Activated CD4-positive, CD25-positive, alpha-beta regulatory T cell treated with anti-CD3 and anti-CD28 coated beads, Interleukin-2, amount 50 U/mL, for 24 hours (primary cell): Measurements from ENCODE around the gene GFOD1.
A peak's percentile ranks its signal among the peaks of the same experiment; 100 is the strongest.
"Not testable (repeated sequence)": the region's sequence is repeated elsewhere in the genome, so short reads cannot be mapped to it uniquely, and the experiment has no call there.

Experiments used
- ATAC-seq, 2 donors: fragments of 150-1000 bp; cut with Tn5 transposase; one replicate each; pipeline ENCODE4 v1.10.0; 2021; ENCODE audit warnings: mild to moderate bottlenecking in 1 of 2, moderate library complexity in 1 of 2

Gene GFOD1

DNA sequence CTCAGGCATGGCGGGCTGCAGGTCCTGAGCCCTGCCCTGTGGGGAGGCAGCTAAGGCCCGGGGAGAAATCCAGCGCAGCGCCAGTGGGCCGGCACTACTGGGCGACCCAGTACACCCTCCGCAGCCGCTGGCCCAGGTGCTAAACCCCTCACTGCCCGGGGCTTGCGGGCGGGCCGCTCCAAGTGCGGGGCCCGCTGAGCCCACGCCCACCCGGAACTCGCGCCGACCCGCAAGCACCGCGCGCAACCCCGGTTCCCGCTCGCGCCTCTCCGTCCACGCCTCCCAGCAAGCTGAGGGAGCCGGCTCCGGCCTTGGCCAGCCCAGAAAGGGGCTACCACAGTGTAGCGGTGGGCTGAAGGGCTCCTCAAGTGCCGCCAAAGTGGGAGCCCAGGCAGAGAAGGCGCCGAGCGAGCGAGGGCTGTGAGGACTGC lies 23.8 kb upstream of the GFOD1 start:
- not testable (repeated sequence) for ATAC-seq

DNA sequence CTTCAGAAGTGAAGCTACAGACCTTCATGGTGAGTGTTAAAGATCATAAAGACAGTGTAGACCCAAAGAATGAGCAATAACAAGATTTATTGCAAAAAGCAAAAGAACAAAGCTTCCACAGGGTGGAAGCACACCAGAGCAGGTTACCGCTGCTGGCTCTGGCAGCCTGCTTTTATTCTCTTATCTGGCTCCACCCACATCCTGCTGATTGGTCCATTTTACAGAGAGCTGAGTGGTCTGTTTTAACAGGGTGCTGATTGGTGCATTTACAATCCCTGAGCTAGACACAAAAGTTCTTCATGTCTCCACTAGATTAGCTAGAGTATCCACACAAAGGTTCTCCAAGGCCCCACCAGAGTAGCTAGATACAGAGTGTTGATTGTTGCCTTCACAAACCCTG lies 23.0 kb upstream of the GFOD1 start:
- not testable (repeated sequence) for ATAC-seq

DNA sequence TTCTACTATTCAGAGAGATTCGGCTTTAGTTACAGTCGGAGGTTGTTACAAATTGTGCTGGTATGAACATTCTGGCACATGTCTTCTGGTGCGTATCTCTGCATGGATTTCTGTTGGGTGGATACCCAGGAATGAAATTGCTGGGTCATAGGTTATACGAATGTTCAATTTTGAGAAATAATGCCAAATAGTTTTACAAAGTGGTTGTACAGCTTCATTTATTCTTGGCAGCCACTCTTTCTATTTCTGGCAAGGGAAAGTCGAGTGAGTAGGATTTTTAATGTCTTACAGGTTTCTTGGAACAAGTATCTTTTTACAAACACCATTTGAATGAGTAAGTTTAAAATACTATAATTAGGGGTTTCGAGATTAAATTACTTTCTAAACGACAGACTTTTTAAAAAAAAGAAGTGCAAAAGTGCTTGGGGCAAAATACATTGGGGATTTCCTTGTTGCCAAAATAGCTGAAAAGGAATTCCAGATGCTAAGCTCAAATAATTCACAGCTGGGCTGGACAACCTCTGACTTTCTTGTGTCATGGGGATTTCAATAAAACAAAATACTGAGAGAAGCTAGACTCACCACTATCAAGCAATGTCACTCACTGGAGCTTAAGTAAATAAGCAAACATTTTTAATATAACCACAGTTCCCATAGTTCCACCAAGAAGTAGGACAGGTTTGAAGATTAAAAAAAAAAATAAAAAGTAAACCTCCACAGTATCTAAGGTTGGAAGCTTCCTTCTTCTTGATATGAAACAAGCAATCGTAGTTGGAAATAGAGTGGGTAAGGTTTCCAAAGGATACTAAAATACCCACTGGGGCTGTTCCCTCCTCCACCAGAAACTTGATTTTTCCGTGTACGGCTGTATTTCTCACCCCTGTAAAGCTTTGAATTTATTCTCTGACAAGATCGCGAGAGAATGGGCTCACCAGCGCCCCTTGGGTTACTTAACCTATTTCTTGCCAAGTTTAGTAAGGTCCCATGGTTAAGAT lies 21.6 kb upstream of the GFOD1 start:
- no peak for ATAC-seq

DNA sequence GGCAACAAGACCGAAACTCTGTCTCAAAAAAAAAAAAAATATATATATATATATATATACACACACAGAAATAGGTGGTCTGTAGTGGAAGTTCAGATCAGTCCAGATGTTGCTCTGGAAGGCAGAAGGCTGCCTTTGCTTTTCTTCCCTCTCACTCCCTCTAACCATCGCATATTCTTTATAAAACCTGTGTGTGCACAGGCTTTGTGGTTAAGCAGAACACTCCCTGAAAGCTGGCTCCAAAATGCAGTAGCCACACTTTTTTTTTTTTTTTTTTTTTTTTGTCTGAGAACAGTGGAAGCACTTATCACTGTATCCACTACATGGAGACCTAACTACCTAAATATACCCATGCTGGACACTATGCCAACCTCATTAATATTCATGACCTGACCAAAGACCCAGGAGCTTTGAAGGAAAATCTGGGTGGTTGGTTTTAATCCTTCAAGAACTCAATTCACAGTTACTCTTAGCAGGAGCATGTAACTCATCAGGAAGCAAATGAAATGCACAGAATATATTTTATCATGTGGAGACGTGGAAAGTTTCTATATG lies 20.0 kb upstream of the GFOD1 start:
- ATAC-seq = no peak

DNA sequence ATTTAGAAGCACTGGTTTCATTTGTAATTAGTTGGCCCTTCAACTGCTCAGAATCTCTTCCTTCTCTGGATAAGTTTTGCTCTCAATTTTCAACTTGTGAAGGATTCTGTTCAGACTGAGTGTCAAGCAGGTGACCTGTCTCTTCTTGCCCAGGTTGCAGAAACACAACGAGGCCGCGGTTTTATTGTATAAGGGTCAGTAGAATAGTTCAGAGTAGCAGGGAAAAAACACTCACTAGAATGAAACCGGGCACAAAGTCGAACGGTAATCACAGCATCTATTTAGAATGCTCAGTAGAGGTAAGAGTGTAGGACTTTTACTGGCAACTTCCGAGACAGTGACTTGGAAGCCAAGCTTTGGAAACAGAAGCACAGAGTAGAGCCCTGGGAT lies 17.9 kb upstream of the GFOD1 start:
- no peak for ATAC-seq

DNA sequence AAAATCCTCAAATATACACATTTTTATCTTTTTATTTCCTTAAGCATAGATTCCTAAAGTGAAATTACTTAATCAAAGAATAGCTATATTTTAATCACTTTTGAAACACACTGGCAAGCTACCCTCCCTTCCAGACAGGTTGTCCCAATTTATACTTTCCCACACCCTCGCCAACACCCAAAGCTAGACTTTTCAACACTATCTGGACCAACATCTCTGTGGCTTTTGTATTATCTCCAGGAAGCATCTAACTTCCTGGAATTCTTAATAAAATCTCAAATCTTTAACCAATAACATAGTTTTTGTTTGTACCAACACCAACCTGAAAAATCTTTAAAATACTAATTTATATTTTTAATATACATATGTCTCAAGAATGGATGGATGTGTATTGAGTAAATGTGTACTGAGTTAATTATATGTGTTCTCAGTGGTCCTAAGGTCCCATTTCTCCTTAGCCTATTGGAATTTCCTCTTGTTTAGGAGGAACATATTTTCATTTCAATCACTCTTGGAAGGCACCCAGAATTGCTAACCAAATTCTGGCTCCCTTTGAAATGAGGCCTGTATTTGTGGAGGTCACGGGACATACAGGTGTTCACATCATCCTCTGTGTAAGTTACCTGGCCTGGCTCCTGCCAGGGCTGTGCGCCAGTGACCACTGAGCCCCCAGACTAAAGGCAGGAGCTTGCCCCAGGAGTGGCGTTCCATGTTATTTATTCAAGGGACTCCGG lies 17.4 kb upstream of the GFOD1 start:
- ATAC-seq = no peak

DNA sequence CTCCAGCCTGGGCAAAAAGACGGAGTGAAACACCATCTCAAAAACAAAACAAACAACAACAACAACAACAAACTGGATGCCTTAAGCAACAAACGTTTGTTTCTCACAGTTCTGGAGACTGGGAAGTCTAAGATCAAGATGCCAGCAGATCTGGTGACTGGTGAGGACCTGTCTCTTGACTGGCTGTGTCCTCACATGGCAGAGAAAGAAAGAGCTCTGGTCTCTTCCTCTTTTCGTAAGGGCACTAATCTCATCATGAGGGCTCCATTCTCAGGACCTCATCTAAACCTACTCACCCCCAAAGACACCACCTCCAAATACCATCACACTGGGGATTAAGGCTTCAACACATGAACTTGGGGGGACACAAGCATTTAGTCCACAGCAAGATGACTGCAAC lies 13.5 kb upstream of the GFOD1 start:
- no peak for ATAC-seq

DNA sequence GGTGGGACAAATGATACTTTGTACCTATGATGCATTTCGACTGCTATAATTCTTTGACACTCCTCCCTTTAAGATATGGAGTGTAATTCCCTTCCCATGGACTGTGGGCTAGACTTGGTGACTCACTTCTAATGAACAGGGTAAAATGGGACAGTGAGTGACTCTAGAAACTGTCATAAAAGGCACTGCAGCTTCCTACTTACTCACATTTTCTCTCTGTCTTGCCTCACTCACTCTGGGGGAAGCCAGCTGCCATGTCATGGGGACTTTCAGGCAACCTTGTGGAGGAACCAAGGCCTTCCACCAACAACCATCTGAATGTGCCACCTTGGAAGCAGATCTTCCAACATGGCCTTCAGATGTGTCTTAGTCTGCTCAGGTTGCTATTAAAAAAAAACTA lies 12.9 kb upstream of the GFOD1 start:
- peak; percentile 21 to 43 for ATAC-seq

DNA sequence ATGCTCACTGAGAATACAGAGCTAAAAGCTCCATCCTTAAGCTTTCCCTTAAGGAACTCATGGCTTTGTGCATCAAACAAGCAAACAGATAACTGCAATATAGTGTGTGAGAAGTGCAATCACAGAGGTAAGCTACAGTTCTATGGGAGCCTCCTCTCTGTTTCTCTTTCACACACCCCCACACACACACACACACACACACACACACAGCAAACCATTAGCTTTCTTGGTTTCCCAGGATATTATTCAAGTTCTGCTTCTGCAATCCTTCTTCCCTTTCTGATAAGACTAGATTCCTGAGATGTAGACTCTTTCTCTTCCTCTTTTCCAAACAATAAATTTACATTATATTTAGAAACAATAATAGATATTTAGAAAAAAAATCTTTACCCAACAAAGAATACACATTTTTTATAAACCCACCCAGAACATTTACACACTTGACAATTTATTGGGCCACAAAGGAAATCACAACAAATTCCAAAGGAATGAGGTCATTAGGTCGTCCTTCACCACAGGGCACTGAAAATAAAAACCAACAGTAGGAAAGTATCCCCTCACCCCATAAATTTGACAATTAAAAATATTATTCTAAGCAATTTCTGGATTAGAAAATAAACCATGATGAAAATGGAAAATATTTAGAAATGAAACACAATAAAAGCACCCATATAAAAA lies 9.3 kb upstream of the GFOD1 start:
- ATAC-seq = no peak

DNA sequence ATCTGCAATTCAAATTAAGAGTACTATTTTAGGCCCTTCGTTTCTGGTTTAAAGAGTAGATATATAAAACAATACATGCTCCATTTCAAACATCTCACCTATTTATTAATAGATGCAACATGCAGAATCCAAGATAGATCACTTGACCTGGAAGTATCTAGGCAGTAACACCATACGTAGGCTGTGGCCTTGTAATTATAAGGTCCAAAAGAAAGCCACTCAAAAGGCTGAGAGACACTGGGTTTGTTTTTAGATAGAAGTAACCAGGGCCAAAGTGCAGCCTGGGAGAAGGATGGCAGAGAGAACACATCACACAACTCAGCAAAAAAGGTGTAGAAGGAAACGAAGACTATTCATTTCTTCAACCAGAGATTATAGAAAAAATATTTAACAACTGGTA lies 8.4 kb upstream of the GFOD1 start:
- ATAC-seq = no peak

DNA sequence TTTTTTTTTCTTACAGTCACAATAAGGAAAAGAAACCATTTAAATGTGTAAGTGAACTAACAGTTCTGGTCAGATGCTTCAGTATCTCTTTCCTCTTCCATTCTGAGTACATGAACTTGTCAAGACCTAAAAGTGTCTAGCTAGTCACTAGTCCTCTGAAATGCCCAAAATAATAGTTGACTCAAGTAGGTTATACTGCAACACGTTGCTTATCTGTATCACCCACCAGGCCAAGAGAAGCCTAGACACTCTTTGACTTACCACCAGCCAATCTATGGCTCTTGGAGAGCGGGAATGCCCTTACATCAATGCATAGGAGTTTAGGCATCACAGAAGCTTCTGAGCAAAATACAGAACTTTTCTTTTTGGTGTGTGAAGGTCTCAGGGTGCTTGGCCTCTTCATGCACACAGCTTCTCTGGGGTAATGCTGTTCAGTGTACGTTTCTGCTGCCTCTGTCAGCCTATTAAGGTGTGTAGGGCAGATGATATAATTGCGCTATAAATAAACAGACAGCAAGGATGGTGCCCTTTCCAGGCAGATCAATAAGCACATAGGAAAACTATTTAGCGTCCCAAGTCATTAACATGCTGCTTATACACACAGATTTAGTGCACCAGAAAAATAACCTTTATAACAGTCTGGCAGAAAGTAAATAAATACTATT lies 7.8 kb upstream of the GFOD1 start:
- ATAC-seq = no peak

DNA sequence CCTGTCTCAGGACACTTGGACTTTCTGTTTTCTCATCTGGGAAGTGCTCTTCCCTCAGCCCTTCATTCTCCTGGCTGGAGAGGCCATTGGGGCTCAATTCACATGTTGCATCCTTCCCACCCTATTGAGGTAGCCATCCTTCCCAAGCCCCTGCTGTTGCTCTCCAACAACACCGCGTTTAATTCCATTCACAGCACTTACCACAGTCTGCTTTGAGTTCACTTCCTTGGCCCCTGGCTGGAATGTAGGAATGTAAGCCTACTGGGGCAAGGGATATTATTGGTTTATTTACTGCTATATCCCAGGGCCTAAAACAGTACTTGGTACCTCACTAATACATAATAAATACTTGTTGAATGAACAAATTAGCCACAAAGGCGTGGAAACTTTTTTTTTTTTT lies 6.7 kb upstream of the GFOD1 start:
- ATAC-seq = no peak

DNA sequence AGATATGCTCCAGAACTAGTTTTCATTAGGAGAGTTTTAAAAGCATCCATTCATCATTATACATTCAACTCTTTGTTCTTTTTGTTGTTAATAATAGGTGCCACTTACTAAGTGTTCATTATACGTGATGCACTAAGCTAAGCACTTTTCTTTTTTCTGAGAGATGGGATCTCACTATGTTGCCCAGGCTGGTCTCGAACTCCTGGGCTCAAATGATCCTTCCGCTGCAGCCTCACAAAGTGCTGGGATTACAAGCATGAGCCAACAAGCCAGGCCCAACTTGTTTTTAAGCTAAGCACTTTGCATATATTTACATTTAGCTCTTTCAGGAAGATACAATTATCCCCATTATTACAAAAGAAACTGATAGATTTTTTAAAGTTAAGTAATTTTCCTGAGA lies 5.7 kb upstream of the GFOD1 start:
- no peak for ATAC-seq

DNA sequence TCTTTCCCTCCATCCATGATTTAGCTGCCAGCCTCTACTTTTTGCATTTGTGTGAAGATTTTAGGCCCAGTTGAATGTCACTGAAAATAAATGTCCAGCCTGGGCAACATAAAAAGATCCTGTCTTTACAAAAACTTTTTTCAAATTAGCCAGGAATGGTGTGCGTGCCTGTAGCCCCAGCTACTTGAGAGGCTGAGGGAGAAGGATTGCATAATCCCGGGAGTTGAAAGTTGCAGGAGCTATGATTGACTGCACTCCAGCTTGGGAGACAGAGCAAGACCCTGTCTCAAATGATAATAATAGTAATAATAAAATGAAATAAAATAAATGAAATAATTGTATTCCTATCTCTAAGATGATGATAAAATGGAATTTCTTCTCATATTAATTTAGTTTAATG lies 5.0 kb upstream of the GFOD1 start:
- ATAC-seq = no peak

DNA sequence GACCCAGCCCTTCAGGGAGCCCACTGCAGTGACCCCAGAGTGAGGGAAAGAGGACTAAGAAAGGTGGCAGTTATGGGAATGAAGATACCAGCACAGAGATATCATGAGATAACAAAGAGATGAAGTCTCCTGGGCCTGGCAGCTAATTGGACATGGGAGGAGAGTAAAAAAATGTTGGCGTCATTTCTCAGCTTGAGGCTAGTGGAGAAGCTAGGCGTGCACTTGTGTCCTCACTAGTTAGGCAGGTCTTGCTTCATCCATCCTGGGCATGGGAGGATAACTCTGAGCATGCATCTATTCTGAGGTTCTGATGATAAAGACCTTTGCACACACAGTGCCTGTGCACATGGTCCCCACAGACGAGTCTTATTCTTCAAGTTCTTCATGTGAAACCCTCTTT lies 4.1 kb upstream of the GFOD1 start:
- no peak for ATAC-seq

DNA sequence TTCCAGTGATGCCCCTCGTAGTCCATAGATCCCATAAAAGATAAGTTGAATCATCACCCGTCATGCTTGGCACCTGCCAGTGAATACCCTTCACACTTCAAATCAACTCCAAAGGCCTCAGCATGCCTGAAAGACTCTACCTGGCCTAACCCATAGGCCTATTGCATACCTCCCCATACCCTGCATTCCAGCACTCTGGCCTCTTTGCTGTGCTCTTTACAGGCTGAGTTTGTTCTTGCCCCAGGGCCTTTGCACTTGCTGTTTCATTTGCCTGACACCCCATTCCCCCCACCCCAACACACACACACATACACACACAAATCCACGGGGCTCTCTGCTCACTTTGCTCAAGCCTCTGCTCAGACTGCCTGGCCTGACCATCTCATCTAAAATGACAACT lies 3.0 kb upstream of the GFOD1 start:
- no peak for ATAC-seq

DNA sequence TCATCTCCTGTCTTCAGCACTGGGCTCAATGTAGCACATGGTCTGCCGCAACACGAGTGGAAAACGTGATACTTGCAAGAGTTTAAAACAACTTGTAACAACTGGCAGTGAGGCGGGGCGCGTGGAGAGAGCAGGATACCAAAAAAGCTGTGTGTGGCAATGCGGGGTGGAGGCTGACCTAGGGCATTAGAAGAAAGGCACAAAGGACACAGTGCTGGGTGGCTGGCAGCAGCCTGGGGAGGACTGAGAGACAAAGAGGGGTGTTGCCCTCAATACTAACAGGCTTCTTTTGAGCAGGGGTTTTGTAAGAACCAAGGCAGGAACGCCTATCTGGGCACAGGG lies 1.5 kb upstream of the GFOD1 start:
- no peak for ATAC-seq

DNA sequence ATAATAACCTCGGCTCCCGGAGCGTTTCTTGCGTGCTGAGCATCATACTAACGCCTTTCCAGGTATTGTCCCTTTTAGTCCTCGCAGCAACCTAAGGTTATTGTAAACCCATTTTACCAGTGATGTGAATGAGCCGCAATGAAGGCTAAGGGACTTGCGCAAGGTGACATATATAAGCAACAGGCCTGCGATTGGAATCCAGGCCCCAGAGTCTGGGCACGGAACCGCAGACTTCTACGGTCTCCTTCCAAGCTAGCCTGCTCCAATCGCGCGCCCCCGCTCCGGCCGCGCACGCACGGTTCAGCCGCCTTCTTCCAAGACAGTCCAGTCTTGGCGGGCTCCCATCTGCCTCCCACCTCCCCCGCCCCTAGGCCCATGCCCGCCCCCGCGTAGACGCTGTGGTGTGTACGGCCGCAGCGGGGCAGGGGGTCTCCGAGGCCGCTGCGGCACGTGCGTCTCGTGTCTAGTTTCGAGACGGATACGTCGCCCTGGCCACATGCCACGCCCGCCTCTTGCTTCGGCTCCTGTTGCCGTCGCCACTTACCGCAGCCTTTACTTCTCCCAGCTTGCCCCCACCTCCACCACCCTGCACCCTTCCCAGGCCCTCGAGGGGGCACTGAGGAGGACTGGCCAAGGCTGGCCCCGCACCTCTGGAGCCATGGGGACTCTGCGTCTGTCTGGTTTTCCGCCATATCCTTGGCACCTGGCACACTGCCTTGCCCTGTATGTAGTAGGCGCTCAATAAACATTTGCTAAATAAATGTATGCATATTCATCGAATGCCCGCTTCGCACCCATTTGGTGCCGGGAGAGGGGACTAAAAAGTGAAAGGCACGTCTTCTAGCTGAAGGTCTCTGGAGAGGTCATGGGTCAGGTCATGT lies 855 bp upstream of the GFOD1 start:
- ATAC-seq = no peak

DNA sequence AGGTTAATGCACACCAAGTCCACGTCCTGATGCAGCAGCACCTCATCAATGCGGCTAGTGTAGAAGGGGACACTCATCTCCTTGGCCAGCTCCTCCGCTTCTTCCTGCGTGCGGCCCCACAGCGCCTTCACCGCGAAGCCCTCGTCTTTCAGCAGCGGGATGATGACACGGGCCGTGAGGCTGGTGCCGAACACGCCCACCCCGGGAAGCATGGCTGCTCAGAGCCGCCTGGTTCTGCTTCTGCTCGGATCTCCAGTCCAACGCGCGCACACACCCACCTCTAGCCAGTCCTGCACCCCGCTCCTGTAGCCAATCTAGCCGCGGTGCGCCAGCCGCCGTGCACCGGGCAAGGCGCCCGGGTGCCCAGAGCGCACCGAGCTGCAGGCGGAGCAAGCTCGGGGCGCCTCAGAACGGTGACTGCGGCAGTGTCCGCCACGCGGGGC lies 700 bp downstream of the GFOD1 start:
- ATAC-seq = peak; percentile 41 to 51

DNA sequence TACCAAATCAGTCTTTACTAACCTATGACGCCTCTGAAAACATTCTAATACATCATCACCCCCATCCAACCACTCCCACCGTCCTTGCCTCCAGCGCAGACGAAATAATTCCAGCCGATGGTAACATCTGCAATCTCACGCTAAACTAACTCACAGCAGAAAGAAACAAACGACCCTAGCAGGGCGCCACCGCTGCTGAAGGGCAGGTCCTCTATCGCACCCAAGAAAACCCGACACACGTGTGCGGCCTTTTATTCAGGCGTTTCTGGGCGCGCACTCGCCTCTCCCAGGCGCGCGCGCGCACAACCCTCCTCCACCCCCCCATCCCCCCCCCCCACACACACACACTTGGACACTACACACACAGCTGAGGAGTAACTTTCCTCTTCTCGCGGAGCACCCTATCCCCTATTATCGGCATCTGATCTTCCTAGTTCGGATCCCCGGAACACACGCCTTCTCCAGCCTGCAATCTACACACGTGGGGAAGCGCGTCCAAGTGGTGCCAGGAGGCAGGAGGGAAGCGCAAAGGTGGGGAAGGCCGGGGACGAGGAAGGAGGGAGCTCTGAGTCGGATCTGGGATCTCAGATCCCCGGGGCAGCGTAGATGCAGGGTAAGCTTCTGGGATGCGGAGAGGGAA lies 1.4 kb downstream of the GFOD1 start:
- no peak for ATAC-seq

DNA sequence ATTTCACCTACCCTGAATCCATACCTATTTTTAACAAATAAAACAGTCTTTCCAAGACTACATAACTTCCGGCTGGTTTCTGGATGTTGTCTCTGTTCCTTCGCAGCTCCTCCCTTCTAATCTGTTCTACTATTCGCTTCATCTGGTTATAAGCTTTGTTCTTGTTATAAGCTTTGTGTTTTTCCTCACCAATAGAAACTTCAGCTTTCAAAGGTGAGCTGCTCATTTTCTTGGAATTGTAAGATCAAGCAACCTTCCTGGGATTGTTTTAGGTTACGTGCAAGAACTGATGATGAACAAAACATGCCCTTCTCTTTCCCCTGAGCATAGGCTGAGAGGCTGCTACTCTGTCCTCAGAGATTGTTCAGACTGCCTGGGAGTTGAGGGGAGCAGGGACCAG lies 2.1 kb downstream of the GFOD1 start:
- no peak for ATAC-seq
